RWPE2 (cell line): ENCODE measurements around the gene F11.

Source experiments
- ATAC-seq: fragments of 200-7000 bp; cut with Tn5 transposase; 3 replicates; pipeline ENCODE4 v1.9.1; 2021; ENCODE audit warnings: low read depth
- DNase-seq: peaks from one replicate; pipeline ENCODE4 v3.0.0-alpha.2; 2020; ENCODE audit warnings: low spot score
- H3K27ac ChIP-seq: fragments of 450-650 bp; 2 replicates; pipeline ENCODE4 v1.5.1; 2017; ENCODE audit warnings: mild to moderate bottlenecking; ENCODE audit not compliant: poor library complexity, severe bottlenecking
- H3K27me3 ChIP-seq: fragments of 250-450 bp; sonication (Bioruptor Pico); 2 replicates; pipeline ENCODE4 v1.5.1; 2021; ENCODE audit warnings: mild to moderate bottlenecking, moderate library complexity; ENCODE audit not compliant: insufficient read depth, poor library complexity, severe bottlenecking
- H3K36me3 ChIP-seq: fragments of 250-450 bp; sonication (Bioruptor Pico); 2 replicates; pipeline ENCODE4 v1.5.1; 2020; ENCODE audit warnings: low read depth, mild to moderate bottlenecking, moderate library complexity
- H3K4me1 ChIP-seq: fragments of 250-450 bp; sonication (Bioruptor Pico); 2 replicates; pipeline ENCODE4 v1.5.1; 2021; ENCODE audit warnings: mild to moderate bottlenecking, moderate library complexity; ENCODE audit not compliant: insufficient read depth, poor library complexity, severe bottlenecking
- H3K4me3 ChIP-seq: fragments of 250-450 bp; sonication (Bioruptor Pico); 2 replicates; pipeline ENCODE4 v1.5.1; 2021; ENCODE audit warnings: mild to moderate bottlenecking, moderate library complexity; ENCODE audit not compliant: severe bottlenecking
- H3K9me3 ChIP-seq: fragments of 250-450 bp; sonication (Bioruptor Pico); 2 replicates; pipeline ENCODE4 v1.5.1; 2021; ENCODE audit warnings: mild to moderate bottlenecking, moderate library complexity; ENCODE audit not compliant: severe bottlenecking
- TF ChIP-seq, protein P1 (sequence below): fragments of 450-650 bp; IDR thresholded peaks from one replicate; pipeline ENCODE4 v1.5.1; 2017; ENCODE audit warnings: mild to moderate bottlenecking, moderate library complexity; ENCODE audit not compliant: poor library complexity, severe bottlenecking

Gene F11

DNA sequence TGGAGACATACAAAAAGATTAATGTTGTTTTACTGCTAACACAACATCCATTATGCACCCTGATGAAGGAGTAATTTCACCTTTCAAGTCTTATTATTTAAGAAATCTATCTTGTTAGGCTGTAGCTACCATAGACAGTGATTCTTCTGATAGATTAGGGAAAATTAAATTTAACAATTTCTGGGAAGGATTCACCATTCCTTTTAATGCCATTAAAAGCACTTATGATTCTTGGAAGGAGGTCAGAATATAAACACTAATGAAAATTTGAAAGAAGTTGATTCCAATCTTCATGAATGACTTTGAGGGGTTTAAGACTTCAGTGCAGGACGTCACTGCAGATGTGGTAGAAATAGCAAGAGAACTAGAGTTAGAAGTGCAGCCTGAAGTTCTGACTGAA, 69.8 kb downstream of the F11 start:
- H3K4me1 ChIP-seq = no peaks in the 10 kb centered on the region
- peaks cover 4% of the 10 kb centered on the region for H3K9me3 ChIP-seq
- H3K27ac ChIP-seq = no peak overlapping the region
- H3K36me3 ChIP-seq = no peaks in the 10 kb centered on the region
- H3K27me3 ChIP-seq = no peaks in the 10 kb centered on the region
- DNase-seq (no peak), ATAC-seq (no peak)
- no peak overlapping the region for H3K4me3 ChIP-seq
- TF ChIP-seq, protein P1, sequence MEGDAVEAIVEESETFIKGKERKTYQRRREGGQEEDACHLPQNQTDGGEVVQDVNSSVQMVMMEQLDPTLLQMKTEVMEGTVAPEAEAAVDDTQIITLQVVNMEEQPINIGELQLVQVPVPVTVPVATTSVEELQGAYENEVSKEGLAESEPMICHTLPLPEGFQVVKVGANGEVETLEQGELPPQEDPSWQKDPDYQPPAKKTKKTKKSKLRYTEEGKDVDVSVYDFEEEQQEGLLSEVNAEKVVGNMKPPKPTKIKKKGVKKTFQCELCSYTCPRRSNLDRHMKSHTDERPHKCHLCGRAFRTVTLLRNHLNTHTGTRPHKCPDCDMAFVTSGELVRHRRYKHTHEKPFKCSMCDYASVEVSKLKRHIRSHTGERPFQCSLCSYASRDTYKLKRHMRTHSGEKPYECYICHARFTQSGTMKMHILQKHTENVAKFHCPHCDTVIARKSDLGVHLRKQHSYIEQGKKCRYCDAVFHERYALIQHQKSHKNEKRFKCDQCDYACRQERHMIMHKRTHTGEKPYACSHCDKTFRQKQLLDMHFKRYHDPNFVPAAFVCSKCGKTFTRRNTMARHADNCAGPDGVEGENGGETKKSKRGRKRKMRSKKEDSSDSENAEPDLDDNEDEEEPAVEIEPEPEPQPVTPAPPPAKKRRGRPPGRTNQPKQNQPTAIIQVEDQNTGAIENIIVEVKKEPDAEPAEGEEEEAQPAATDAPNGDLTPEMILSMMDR = no peak
